A549 (cell line): ENCODE measurements around the gene QPCT.

Experiments used
- BHLHE40 ChIP-seq: IDR thresholded peaks from 2 replicates; pipeline ENCODE4 v1.6.1; 2012; ENCODE audit warnings: low read depth, low read length, inconsistent platforms
- CEBPB ChIP-seq, 2 experiments: fragments of >200 bp in 1 of 2; sonication (Bioruptor Twin) in 1 of 2; formaldehyde crosslinking in 1 of 2; IDR thresholded peaks; 2 replicates each; pipeline ENCODE4 v1.6.1; 2012 to 2016
- EP300 ChIP-seq, 2 experiments: fragments of >200 bp; sonication (Bioruptor Twin); formaldehyde crosslinking; IDR thresholded peaks; 2 replicates in 1 of 2; 3 replicates in 1 of 2; pipeline ENCODE4 v1.6.1; 2016 to 2017
- HDAC2 ChIP-seq: fragments of 200-600 bp; sonication (generic); IDR thresholded peaks from 2 replicates; pipeline ENCODE4 v1.6.1; 2016
- JUN ChIP-seq, 2 experiments: fragments of >200 bp; sonication (Bioruptor Twin); formaldehyde crosslinking; IDR thresholded peaks; 2 replicates in 1 of 2; 3 replicates in 1 of 2; pipeline ENCODE4 v1.6.1; 2016 to 2017
- POLR2A ChIP-seq: IDR thresholded peaks from 2 replicates; pipeline ENCODE4 v1.6.1; 2012; ENCODE audit warnings: mild to moderate bottlenecking, low read length
- TF ChIP-seq, protein P1 (sequence below): fragments of >200 bp; sonication (Bioruptor Twin); formaldehyde crosslinking; IDR thresholded peaks from 3 replicates; pipeline ENCODE4 v1.5.1; 2016
- TF ChIP-seq, protein P2 (sequence below): IDR thresholded peaks from 2 replicates; pipeline ENCODE4 v1.6.1; 2012
- TF ChIP-seq, protein P3 (sequence below): fragments of 450-650 bp; IDR thresholded peaks from 2 replicates; pipeline ENCODE4 v1.6.1; 2014; ENCODE audit warnings: antibody characterized with exemption
- TF ChIP-seq, protein P4 (sequence below): IDR thresholded peaks from 2 replicates; pipeline ENCODE4 v1.6.1; 2012

- TF ChIP-seq POLR2A: no peak
- no peak for TF ChIP-seq HDAC2
- TF ChIP-seq, protein P1, sequence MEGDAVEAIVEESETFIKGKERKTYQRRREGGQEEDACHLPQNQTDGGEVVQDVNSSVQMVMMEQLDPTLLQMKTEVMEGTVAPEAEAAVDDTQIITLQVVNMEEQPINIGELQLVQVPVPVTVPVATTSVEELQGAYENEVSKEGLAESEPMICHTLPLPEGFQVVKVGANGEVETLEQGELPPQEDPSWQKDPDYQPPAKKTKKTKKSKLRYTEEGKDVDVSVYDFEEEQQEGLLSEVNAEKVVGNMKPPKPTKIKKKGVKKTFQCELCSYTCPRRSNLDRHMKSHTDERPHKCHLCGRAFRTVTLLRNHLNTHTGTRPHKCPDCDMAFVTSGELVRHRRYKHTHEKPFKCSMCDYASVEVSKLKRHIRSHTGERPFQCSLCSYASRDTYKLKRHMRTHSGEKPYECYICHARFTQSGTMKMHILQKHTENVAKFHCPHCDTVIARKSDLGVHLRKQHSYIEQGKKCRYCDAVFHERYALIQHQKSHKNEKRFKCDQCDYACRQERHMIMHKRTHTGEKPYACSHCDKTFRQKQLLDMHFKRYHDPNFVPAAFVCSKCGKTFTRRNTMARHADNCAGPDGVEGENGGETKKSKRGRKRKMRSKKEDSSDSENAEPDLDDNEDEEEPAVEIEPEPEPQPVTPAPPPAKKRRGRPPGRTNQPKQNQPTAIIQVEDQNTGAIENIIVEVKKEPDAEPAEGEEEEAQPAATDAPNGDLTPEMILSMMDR: no peak
- TF ChIP-seq EP300 (IDR thresholded peaks at IDR 0.05): no peak
- TF ChIP-seq, protein P2, sequence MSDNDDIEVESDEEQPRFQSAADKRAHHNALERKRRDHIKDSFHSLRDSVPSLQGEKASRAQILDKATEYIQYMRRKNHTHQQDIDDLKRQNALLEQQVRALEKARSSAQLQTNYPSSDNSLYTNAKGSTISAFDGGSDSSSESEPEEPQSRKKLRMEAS: no peak
- TF ChIP-seq, protein P3, sequence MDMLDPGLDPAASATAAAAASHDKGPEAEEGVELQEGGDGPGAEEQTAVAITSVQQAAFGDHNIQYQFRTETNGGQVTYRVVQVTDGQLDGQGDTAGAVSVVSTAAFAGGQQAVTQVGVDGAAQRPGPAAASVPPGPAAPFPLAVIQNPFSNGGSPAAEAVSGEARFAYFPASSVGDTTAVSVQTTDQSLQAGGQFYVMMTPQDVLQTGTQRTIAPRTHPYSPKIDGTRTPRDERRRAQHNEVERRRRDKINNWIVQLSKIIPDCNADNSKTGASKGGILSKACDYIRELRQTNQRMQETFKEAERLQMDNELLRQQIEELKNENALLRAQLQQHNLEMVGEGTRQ: no peak
- no peak for TF ChIP-seq JUN (IDR thresholded peaks at IDR 0.05)
- TF ChIP-seq, protein P4, sequence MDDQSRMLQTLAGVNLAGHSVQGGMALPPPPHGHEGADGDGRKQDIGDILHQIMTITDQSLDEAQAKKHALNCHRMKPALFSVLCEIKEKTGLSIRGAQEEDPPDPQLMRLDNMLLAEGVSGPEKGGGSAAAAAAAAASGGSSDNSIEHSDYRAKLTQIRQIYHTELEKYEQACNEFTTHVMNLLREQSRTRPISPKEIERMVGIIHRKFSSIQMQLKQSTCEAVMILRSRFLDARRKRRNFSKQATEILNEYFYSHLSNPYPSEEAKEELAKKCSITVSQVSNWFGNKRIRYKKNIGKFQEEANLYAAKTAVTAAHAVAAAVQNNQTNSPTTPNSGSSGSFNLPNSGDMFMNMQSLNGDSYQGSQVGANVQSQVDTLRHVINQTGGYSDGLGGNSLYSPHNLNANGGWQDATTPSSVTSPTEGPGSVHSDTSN: no peak
- no peak for TF ChIP-seq CEBPB (IDR thresholded peaks at IDR 0.05)
- TF ChIP-seq BHLHE40: no peak
These were observed 26.7 kb upstream of the QPCT start for GRCh38 chr2:37317746-37318145.
